Right cardiac atrium (tissue), 5 donors: ENCODE measurements around the gene HRC. TPM values are rescaled to one million over a fixed set of nuclear protein-coding genes. Genes with fewer than 3 reads are reported as not detected.
"Not testable (repeated sequence)": the region's sequence is repeated elsewhere in the genome, so short reads cannot be mapped to it uniquely, and the experiment has no call there.

Experiments
- ATAC-seq, 2 donors: fragments of 200-7000 bp; cut with Tn5 transposase; one replicate each; pipeline versions ENCODE4 v1.8.0 to v1.9.1; 2020; ENCODE audit warnings: moderate library complexity in 2 of 2, mild to moderate bottlenecking in 1 of 2
- DNase-seq, 3 donors: peaks; one replicate each; pipeline ENCODE4 v3.0.0-alpha.2; 2020
- H3K27ac ChIP-seq: one replicate; pipeline ENCODE4 v1.5.1; 2013; ENCODE audit warnings: mild to moderate bottlenecking, low read length, control low read depth, moderate library complexity
- H3K27me3 ChIP-seq: one replicate; pipeline ENCODE4 v1.6.1; 2013; ENCODE audit not compliant: control insufficient read depth, insufficient read depth
- H3K4me1 ChIP-seq: one replicate; pipeline ENCODE4 v1.6.1; 2013; ENCODE audit warnings: low read length; ENCODE audit not compliant: control insufficient read depth, insufficient read depth
- H3K4me3 ChIP-seq: one replicate; pipeline ENCODE4 v1.5.1; 2013; ENCODE audit warnings: low read length, control low read depth
- H3K9me3 ChIP-seq: one replicate; pipeline ENCODE4 v1.6.1; 2013; ENCODE audit warnings: low read length; ENCODE audit not compliant: control insufficient read depth
- WGBS: extraction: QIAGEN DNeasy Blood & Tissue Kit; methylation state at CpG from one replicate; pipeline ENCODE4 v1.1.7; 2013; 5-methylcytosine and 5-hydroxymethylcytosine counted together
- intact Hi-C, 4 donors: fragments of 100-400 bp; cut with DNase I; formaldehyde crosslinking; loops; one replicate each; pipeline versions ENCODE4 v1.11.0 to v1.14.0; 2022 to 2023
- polyA plus RNA-seq: library from polyadenylated mRNA; stranded (reverse); fragments of 200-250 nt; gene quantifications from one replicate; pipeline ENCODE4 v1.2.3, GENCODE V29; 2013
- total RNA-seq, 4 donors: library from RNA; stranded (reverse); fragmentation: NEBNext Ultra II Directional; extraction: Animal tissue kit (Norgen Biotek cat#: 25700); gene quantifications; one replicate each; pipeline ENCODE4 v1.2.1, GENCODE V29; 2021
- donor health status: healthy with polysubstance abuse.
- donor health status: DM: no; HTN: yes; CAD: no.
- donor health status: DM: no; HTN: no; CAD: no.
- donor health status: DM: no; HTN: yes; CAD: no; lungs with severe emphysema.
- donor health status: DM: yes; HTN: yes; CAD: no.

HRC gene
- total and polyA plus RNA-seq, 5 donors: 505 to 712 (median 606) TPM

- ATAC-seq (peak; percentile 46 to 53), DNase-seq (peak; percentile 81 to 88 (median 88))
- Histone ChIP-seq H3K9me3 (no peaks in the 10 kb centered on the region), H3K27me3 (no peaks in the 10 kb centered on the region), H3K4me3 (peak overlapping the region; percentile 66), H3K4me1 (peaks cover 4% of the 10 kb centered on the region), H3K27ac (peak overlapping the region; percentile 85)
- intact Hi-C loops: loop anchor here in 3 of 4 donors (5.0 to 10.0 kb wide), 3 partner anchors 32 to 55 kb away; partner anchors contain the start of genes C19orf73 (in 1 of the 3) and PPFIA3 (in 1 of the 3)
- WGBS: under 1% methylated on average over 23 of the region's 23 CpGs
Measured at GRCh38 chr19:49149652-49150105, 5.5 kb downstream of the HRC start.

GRCh38 chr19:49148784-49149651 is 6.2 kb downstream of the HRC start:
- H3K4me1 ChIP-seq: peaks cover 2% of the 10 kb centered on the region
- H3K9me3 ChIP-seq: no peaks in the 10 kb centered on the region
- ATAC-seq (peak; percentile 83 to 85), DNase-seq (peak; percentile 99 to 100 (median 99))
- intact Hi-C loops: loop anchor here in 3 of 4 donors (5.0 to 10.0 kb wide), 2 partner anchors 52 to 54 kb away; no protein-coding TSS in a partner anchor
- H3K4me3 ChIP-seq: peak overlapping the region; percentile 66
- no peaks in the 10 kb centered on the region for H3K27me3 ChIP-seq
- WGBS: 2% methylated on average over 49 of the region's 49 CpGs
- peak overlapping the region; percentile 85 for H3K27ac ChIP-seq

- Histone ChIP-seq H3K9me3 (no peaks in the 10 kb centered on the region), H3K27ac (peak overlapping the region; percentile 80), H3K4me1 (no peaks in the 10 kb centered on the region), H3K27me3 (no peaks in the 10 kb centered on the region), H3K4me3 (peak overlapping the region; percentile 42)
- 68% methylated on average over 11 of the region's 11 CpGs for WGBS
- DNase-seq (peak; percentile 66 to 73 (median 72)), ATAC-seq (peak; percentile 1 to 42)
- intact Hi-C loops: loop anchor here in 3 of 4 donors (5.0 to 10.0 kb wide), 2 partner anchors 51 to 53 kb away; no protein-coding TSS in a partner anchor
Measured at GRCh38 chr19:49148044-49148682, 7.0 kb downstream of the HRC start.

- intact Hi-C loops: loop anchor here in 3 of 4 donors (5.0 to 10.0 kb wide), 2 partner anchors 49 to 52 kb away; no protein-coding TSS in a partner anchor
- WGBS: 30% methylated on average over 7 of the region's 7 CpGs
Measured at GRCh38 chr19:49146408-49146770, 8.8 kb downstream of the HRC start.

GRCh38 chr19:49145573-49146407 is 9.4 kb downstream of the HRC start:
- Histone ChIP-seq H3K4me1 (no peaks in the 10 kb centered on the region), H3K27me3 (no peaks in the 10 kb centered on the region), H3K9me3 (no peaks in the 10 kb centered on the region), H3K4me3 (no peak overlapping the region), H3K27ac (no peak overlapping the region)
- intact Hi-C loops: loop anchor here in 3 of 4 donors (5.0 to 10.0 kb wide), 2 partner anchors 48 to 51 kb away; no protein-coding TSS in a partner anchor
- peak; percentile 86 to 95 (median 94) for DNase-seq
- WGBS: 10% methylated on average over 30 of the region's 30 CpGs
- ATAC-seq: peak; percentile 9 to 15

More at GRCh38 chr19:49146408-49146770, 8.8 kb downstream of the HRC start:
- not testable (repeated sequence) for H3K4me1 ChIP-seq, ATAC-seq, H3K9me3 ChIP-seq, H3K4me3 ChIP-seq, H3K27me3 ChIP-seq, H3K27ac ChIP-seq
- DNase-seq: peak; percentile 51 to 78 (median 78)

GRCh38 chr19:49142866-49143335 is 12.3 kb downstream of the HRC start:
- 2% methylated on average over 21 of the region's 21 CpGs for WGBS
- Histone ChIP-seq H3K27me3 (no peaks in the 10 kb centered on the region), H3K9me3 (no peaks in the 10 kb centered on the region), H3K4me3 (peak overlapping the region; percentile 40), H3K4me1 (no peaks in the 10 kb centered on the region), H3K27ac (no peak overlapping the region)
- intact Hi-C loops: loop anchor here in 1 of 4 donors (10.0 kb wide), 1 partner anchor 48 kb away; no protein-coding TSS in a partner anchor
- peak; percentile 92 to 97 (median 96) for DNase-seq
- peak; percentile 95 to 97 for ATAC-seq

GRCh38 chr19:49141352-49141751 is 13.8 kb downstream of the HRC start:
- no peaks in the 10 kb centered on the region for H3K27me3 ChIP-seq
- DNase-seq (peak in 1 of 3 donors; percentile 24), ATAC-seq (no peak)
- no peaks in the 10 kb centered on the region for H3K4me1 ChIP-seq
- intact Hi-C loops: loop anchor here in 1 of 4 donors (10.0 kb wide), 1 partner anchor 47 kb away; no protein-coding TSS in a partner anchor
- H3K4me3 ChIP-seq: no peak overlapping the region
- WGBS: 80% methylated on average over 6 of the region's 6 CpGs
- H3K9me3 ChIP-seq: no peaks in the 10 kb centered on the region
- no peak overlapping the region for H3K27ac ChIP-seq

GRCh38 chr19:49140951-49141350 is 14.2 kb downstream of the HRC start:
- WGBS: 77% methylated on average over 7 of the region's 7 CpGs
- H3K9me3 ChIP-seq: no peaks in the 10 kb centered on the region
- DNase-seq: peak in 1 of 3 donors; percentile 12
- intact Hi-C loops: loop anchor here in 1 of 4 donors (10.0 kb wide), 1 partner anchor 46 kb away; no protein-coding TSS in a partner anchor
- H3K4me1 ChIP-seq: no peaks in the 10 kb centered on the region
- H3K4me3 ChIP-seq: no peak overlapping the region
- no peak overlapping the region for H3K27ac ChIP-seq
- H3K27me3 ChIP-seq: no peaks in the 10 kb centered on the region
- ATAC-seq: no peak

GRCh38 chr19:49136771-49137171 is 18.4 kb downstream of the HRC start:
- DNase-seq: peak; percentile 90 to 96 (median 95)
- WGBS: 58% methylated on average over 10 of the region's 10 CpGs
- ATAC-seq: peak; percentile 69 to 82
- Histone ChIP-seq H3K27me3 (no peaks in the 10 kb centered on the region), H3K4me1 (no peaks in the 10 kb centered on the region), H3K9me3 (no peaks in the 10 kb centered on the region), H3K4me3 (no peak overlapping the region), H3K27ac (peak overlapping the region; percentile 55)
- intact Hi-C loops: no loop called here

- Histone ChIP-seq H3K27me3 (no peaks in the 10 kb centered on the region), H3K27ac (peak overlapping the region; percentile 60), H3K4me3 (no peak overlapping the region), H3K4me1 (no peaks in the 10 kb centered on the region), H3K9me3 (no peaks in the 10 kb centered on the region)
- no peak for ATAC-seq
- peak in 1 of 3 donors; percentile 52 for DNase-seq
- intact Hi-C loops: no loop called here
- WGBS: 88% methylated on average over 5 of the region's 5 CpGs
Measured at GRCh38 chr19:49135686-49136085, 19.5 kb downstream of the HRC start.
